BJ (cell line): ENCODE data around the gene USH2A. TPM values are rescaled to one million over a fixed set of nuclear protein-coding genes. Genes with fewer than 3 reads are reported as not detected.

Experiments used
- CTCF ChIA-PET: fragments of 350-600 bp; formaldehyde crosslinking; extraction: SDS; loops from one replicate; lab custom pipeline; 2021; ENCODE audit warnings: antibody characterized with exemption, inconsistent platforms; lab: Yijun Ruan, JAX
- POLR2A ChIA-PET: fragments of 300-600 bp; sonication (Branson Sonifier 250); formaldehyde crosslinking; extraction: SDS; loops from one replicate; lab custom pipeline; 2021; ENCODE audit warnings: antibody characterized with exemption; lab: Charles Lee
- DNase-seq: peaks from one replicate; pipeline ENCODE4 v3.0.0-alpha.2; 2011; ENCODE audit warnings: low read depth
- H3K27me3 ChIP-seq: 2 replicates; pipeline ENCODE4 v1.6.0; 2011; ENCODE audit warnings: low read length; ENCODE audit not compliant: control insufficient read depth, insufficient read depth
- H3K36me3 ChIP-seq: 2 replicates; pipeline ENCODE4 v1.5.1; 2011; ENCODE audit warnings: low read length; ENCODE audit not compliant: control insufficient read depth, insufficient read depth
- H3K4me3 ChIP-seq: 2 replicates; pipeline ENCODE4 v1.5.1; 2011; ENCODE audit warnings: low read depth, mild to moderate bottlenecking, control low read depth, low read length
- CTCF ChIP-seq: IDR thresholded peaks from 2 replicates; pipeline ENCODE4 v1.5.1; 2011; ENCODE audit warnings: low read depth, mild to moderate bottlenecking, control low read depth, inconsistent platforms, low read length, moderate library complexity; ENCODE audit not compliant: insufficient read depth
- polyA plus RNA-seq: library from polyadenylated mRNA; depleted of rRNA; stranded (reverse); fragments of >200 nt; gene quantifications from 2 replicates; pipeline ENCODE4 v1.2.3, GENCODE V29; 2011

USH2A gene
- polyA plus RNA-seq, 1 experiment: under 0.01 TPM

- H3K4me3 ChIP-seq: no peak overlapping the region
- H3K27me3 ChIP-seq: no peaks in the 10 kb centered on the region
- POLR2A ChIA-PET: interaction anchor here (0.7 kb wide), 1 partner anchor 33 kb away, joined by 7 read pairs; no protein-coding TSS in a partner anchor
- no peak for DNase-seq
- CTCF ChIA-PET: interaction anchor here (1.3 kb wide), 1 partner anchor 9 kb away, joined by 4 read pairs; no protein-coding TSS in a partner anchor
- no peaks in the 10 kb centered on the region for H3K36me3 ChIP-seq
- no peak for TF ChIP-seq CTCF
Observed at GRCh38 chr1:215600867-215601266, 822.4 kb downstream of the USH2A start.

GRCh38 chr1:215600258-215600792 lies 822.9 kb downstream of the USH2A start:
- no peak for DNase-seq
- ChIA-PET CTCF (interaction anchor here (1.3 kb wide), 1 partner anchor 10 kb away, joined by 4 read pairs; no protein-coding TSS in a partner anchor), POLR2A (interaction anchor here (0.7 kb wide), 1 partner anchor 32 kb away, joined by 7 read pairs; no protein-coding TSS in a partner anchor)
- Histone ChIP-seq H3K27me3 (no peaks in the 10 kb centered on the region), H3K36me3 (no peaks in the 10 kb centered on the region), H3K4me3 (no peak overlapping the region)
- TF ChIP-seq CTCF: no peak

- no peaks in the 10 kb centered on the region for H3K36me3 ChIP-seq
- ChIA-PET POLR2A (no interaction called here), CTCF (interaction anchor here (1.3 kb wide), 1 partner anchor 11 kb away, joined by 4 read pairs; no protein-coding TSS in a partner anchor)
- no peak for DNase-seq
- no peak for TF ChIP-seq CTCF
- no peaks in the 10 kb centered on the region for H3K27me3 ChIP-seq
- no peak overlapping the region for H3K4me3 ChIP-seq
Observed at GRCh38 chr1:215599418-215600074, 823.7 kb downstream of the USH2A start.

- Histone ChIP-seq H3K4me3 (no peak overlapping the region), H3K36me3 (no peaks in the 10 kb centered on the region), H3K27me3 (no peaks in the 10 kb centered on the region)
- CTCF ChIA-PET: no interaction called here
- TF ChIP-seq CTCF: no peak
- POLR2A ChIA-PET: no interaction called here
- DNase-seq: no peak
Observed at GRCh38 chr1:215597961-215598360, 825.3 kb downstream of the USH2A start.

- CTCF ChIA-PET: no interaction called here
- H3K27me3 ChIP-seq: no peaks in the 10 kb centered on the region
- TF ChIP-seq CTCF: no peak
- H3K4me3 ChIP-seq: no peak overlapping the region
- no peaks in the 10 kb centered on the region for H3K36me3 ChIP-seq
- POLR2A ChIA-PET: interaction anchor here (0.5 kb wide), 1 partner anchor 897 kb away, joined by 13 read pairs; no protein-coding TSS in a partner anchor
- DNase-seq: no peak
Observed at GRCh38 chr1:215595231-215595630, 828.0 kb downstream of the USH2A start.
